Measurements from ENCODE around the gene TNNT1.

Gene TNNT1

GRCh38 chr19:55116859-55117662 is 31.9 kb downstream of the TNNT1 start, which contains the start of gene PPP1R12C:
Gene PPP1R12C (minus strand): TSS chr19:55117637. CDS start chr19:55117543, 94 bp downstream.
- FAIRE-seq: no peak
- DNase-seq (ENCODE audit: insufficient read length, low spot score): no peak
- TF ChIP-seq, protein P1, sequence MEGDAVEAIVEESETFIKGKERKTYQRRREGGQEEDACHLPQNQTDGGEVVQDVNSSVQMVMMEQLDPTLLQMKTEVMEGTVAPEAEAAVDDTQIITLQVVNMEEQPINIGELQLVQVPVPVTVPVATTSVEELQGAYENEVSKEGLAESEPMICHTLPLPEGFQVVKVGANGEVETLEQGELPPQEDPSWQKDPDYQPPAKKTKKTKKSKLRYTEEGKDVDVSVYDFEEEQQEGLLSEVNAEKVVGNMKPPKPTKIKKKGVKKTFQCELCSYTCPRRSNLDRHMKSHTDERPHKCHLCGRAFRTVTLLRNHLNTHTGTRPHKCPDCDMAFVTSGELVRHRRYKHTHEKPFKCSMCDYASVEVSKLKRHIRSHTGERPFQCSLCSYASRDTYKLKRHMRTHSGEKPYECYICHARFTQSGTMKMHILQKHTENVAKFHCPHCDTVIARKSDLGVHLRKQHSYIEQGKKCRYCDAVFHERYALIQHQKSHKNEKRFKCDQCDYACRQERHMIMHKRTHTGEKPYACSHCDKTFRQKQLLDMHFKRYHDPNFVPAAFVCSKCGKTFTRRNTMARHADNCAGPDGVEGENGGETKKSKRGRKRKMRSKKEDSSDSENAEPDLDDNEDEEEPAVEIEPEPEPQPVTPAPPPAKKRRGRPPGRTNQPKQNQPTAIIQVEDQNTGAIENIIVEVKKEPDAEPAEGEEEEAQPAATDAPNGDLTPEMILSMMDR (IDR thresholded peaks at IDR 0.05; ENCODE audit: insufficient read depth, missing control alignments): no peak

DNA sequence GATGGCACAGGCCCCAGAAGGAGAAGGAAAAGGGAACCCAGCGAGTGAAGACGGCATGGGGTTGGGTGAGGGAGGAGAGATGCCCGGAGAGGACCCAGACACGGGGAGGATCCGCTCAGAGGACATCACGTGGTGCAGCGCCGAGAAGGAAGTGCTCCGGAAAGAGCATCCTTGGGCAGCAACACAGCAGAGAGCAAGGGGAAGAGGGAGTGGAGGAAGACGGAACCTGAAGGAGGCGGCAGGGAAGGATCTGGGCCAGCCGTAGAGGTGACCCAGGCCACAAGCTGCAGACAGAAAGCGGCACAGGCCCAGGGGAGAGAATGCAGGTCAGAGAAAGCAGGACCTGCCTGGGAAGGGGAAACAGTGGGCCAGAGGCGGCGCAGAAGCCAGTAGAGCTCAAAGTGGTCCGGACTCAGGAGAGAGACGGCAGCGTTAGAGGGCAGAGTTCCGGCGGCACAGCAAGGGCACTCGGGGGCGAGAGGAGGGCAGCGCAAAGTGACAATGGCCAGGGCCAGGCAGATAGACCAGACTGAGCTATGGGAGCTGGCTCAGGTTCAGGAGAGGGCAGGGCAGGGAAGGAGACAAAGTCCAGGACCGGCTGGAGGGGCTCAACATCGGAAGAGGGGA is 32.7 kb downstream of the TNNT1 start:
- TF ChIP-seq, protein P1 (IDR thresholded peaks at IDR 0.05; ENCODE audit: insufficient read depth, missing control alignments): no peak
- DNase-seq (ENCODE audit: insufficient read length, low spot score) (no peak), FAIRE-seq (no peak)

- TF ChIP-seq, protein P1 (IDR thresholded peaks at IDR 0.05; ENCODE audit: insufficient read depth, missing control alignments): no peak
- no peak for DNase-seq (ENCODE audit: insufficient read length, low spot score)
- no peak for FAIRE-seq
These were observed 33.5 kb downstream of the TNNT1 start for GRCh38 chr19:55115446-55116065.

DNA sequence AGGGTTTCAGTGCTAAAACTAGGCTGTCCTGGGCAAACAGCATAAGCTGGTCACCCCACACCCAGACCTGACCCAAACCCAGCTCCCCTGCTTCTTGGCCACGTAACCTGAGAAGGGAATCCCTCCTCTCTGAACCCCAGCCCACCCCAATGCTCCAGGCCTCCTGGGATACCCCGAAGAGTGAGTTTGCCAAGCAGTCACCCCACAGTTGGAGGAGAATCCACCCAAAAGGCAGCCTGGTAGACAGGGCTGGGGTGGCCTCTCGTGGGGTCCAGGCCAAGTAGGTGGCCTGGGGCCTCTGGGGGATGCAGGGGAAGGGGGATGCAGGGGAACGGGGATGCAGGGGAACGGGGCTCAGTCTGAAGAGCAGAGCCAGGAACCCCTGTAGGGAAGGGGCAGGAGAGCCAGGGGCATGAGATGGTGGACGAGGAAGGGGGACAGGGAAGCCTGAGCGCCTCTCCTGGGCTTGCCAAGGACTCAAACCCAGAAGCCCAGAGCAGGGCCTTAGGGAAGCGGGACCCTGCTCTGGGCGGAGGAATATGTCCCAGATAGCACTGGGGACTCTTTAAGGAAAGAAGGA is 34.4 kb downstream of the TNNT1 start:
- FAIRE-seq: no peak
- no peak for DNase-seq (ENCODE audit: insufficient read length, low spot score)
- TF ChIP-seq, protein P1 (IDR thresholded peaks at IDR 0.05; ENCODE audit: insufficient read depth, missing control alignments): no peak

DNA sequence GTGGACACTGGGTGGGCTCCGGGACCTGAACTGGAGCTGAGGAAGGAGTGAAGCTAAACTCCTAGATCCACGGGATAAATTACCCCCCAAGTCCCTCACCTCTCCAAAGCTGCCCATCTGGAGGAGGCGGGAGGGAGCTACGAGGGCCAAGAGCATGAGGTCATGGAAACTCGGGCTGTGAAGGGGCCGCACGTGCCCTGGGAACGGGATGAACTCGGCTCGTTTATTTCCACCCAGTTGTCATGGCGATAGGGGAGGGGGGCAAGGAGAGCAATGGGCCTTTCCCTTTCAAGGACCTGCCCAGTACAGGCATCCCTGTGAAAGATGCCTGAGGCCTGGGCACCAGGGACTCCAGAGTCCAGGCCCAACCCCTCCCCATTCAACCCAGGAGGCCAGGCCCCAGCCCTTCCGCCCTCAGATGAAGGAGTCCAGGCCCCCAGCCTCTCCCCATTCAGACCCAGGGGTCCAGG is 35.4 kb downstream of the TNNT1 start:
- DNase-seq (ENCODE audit: insufficient read length, low spot score): no peak
- FAIRE-seq: no peak
- TF ChIP-seq, protein P1 (IDR thresholded peaks at IDR 0.05; ENCODE audit: insufficient read depth, missing control alignments): no peak

DNA sequence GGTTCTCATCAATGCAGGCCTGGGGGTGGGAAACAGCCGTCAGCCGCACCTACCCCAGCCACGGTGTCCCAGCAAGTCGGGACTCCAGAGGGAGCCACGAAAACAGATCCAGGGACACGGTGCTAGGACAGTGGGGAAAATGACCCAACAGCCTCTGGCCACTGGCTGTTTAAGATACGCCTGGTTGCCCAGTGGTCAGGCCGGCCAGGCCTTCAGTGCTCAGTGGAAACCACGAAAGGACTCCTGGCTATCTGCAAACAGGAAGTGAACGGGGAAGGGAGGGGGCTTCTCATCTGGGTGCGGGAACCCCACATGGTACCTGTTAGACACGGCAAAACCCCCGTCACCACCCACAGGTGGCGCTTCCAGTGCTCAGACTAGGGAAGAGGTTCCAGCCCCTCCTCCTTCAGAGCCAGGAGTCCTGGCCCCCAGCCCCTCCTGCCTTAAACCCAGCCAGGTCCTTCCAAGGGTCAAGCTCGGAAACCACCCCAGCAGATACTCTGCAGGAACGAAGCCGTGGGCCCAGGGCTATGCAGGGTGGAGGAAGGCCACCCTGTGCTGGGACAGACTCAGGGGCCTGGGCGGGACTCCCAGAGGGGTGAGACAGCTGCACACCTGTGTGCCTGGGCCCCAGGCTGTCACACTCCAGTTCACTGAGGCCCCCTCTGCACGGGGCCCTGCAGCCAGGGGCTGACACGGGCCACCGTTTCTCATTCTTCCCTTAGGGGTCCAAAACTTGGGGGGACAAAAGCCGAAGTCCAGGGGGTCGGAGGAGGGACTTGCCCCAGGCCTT is 36.0 kb downstream of the TNNT1 start:
- DNase-seq (ENCODE audit: insufficient read length, low spot score) (no peak), FAIRE-seq (no peak)
- TF ChIP-seq, protein P1 (IDR thresholded peaks at IDR 0.05; ENCODE audit: insufficient read depth, missing control alignments): no peak

All from D721Med (cell line).